Endometrial microvascular endothelial cells (primary cell): ENCODE data around the gene SCGB1D4. TPM values are rescaled to one million over a fixed set of nuclear protein-coding genes. Genes with fewer than 3 reads are reported as not detected.
"Not testable (repeated sequence)": the region's sequence is repeated elsewhere in the genome, so short reads cannot be mapped to it uniquely, and the experiment has no call there.

Experiments used
- in situ Hi-C: cut with HindIII; loops from 2 replicates; pipeline ENCODE4 v1.10.0; 2017; ENCODE audit warnings: low sequenced_read_pairs, low pct_unique_long_range_greater_than_20kb; ENCODE audit errors: inconsistent ontology term
- total RNA-seq: library from RNA; depleted of rRNA; stranded (reverse); fragments of >200 nt; gene quantifications from one replicate; pipeline ENCODE4 v1.2.3, GENCODE V29; 2015; ENCODE audit errors: inconsistent ontology term

The SCGB1D4 gene
- total RNA-seq, result not detected

DNA sequence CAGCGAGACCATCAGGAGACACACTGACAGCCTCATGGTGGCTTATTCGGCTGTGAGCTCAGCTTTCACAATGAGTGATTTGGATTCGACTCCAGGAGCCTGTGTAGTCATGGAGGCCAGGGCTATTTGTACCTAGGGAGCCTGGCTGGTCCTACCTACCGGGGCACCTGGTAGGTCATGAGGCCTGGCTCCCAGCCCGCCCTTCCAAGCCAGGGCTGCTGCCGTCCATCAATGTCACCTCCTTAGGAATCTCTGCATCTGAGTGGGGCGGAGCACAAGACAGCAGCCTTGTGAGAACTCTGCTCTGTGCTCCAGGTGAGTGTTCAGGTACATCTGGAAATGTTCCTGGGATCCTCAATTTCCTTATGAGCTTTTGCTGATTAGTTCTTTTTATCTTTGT is at the start of gene SCGB1D4:
TSS of gene SCGB1D4 (minus strand) at position 101 of the 400 bp plus-strand sequence. CDS start at position 36, 65 bp downstream.
- in situ Hi-C loops, result no loop called here

DNA sequence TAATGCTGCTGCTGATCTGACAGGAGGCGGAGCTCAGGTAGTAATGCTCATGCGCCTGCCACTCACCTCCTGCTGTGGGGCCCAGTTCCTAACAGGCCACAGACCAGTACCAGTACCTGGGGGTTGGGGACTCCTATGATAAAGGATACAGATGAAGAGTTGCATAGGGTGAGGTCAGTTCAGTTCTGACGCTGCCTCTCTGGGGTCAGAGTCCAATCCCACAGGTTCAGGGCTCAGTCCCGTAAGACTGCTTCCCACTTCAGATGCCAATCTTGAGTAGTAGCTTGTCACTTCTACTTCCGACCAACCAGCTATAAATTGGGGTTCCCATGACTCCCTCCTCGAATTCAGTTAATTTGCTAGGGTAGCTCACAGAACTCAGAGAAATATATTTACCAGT is 47.0 kb upstream of the SCGB1D4 start:
- in situ Hi-C loops, result no loop called here

- in situ Hi-C loops, result no loop called here
Measured at GRCh38 chr11:62344210-62344609, 45.3 kb upstream of the SCGB1D4 start.

- in situ Hi-C loops, result not testable (repeated sequence)
Measured at GRCh38 chr11:62343646-62344190, 44.8 kb upstream of the SCGB1D4 start.

- in situ Hi-C loops, result no loop called here
Measured at GRCh38 chr11:62341588-62341987, 42.7 kb upstream of the SCGB1D4 start.

GRCh38 chr11:62340269-62340901 is 41.5 kb upstream of the SCGB1D4 start:
- in situ Hi-C loops, result no loop called here

DNA sequence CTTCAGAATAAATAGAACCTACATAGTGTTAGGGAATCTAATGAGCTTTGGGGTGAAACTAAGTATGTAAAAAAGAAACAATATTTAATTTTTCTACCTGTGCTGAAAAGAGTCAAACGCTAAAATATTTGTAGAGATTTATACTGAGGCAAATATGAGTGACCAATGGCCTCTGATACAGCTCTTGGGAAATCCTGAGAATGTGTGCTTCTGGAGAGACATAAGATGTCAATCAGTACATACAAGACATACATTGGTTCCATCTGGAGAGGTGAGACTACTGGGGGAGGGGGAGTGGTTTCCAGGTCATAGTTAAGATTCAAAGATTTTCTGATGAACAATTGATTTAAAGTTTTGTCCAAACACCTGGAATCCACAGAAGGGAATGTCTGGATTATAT is 39.3 kb upstream of the SCGB1D4 start:
- in situ Hi-C loops, result no loop called here

DNA sequence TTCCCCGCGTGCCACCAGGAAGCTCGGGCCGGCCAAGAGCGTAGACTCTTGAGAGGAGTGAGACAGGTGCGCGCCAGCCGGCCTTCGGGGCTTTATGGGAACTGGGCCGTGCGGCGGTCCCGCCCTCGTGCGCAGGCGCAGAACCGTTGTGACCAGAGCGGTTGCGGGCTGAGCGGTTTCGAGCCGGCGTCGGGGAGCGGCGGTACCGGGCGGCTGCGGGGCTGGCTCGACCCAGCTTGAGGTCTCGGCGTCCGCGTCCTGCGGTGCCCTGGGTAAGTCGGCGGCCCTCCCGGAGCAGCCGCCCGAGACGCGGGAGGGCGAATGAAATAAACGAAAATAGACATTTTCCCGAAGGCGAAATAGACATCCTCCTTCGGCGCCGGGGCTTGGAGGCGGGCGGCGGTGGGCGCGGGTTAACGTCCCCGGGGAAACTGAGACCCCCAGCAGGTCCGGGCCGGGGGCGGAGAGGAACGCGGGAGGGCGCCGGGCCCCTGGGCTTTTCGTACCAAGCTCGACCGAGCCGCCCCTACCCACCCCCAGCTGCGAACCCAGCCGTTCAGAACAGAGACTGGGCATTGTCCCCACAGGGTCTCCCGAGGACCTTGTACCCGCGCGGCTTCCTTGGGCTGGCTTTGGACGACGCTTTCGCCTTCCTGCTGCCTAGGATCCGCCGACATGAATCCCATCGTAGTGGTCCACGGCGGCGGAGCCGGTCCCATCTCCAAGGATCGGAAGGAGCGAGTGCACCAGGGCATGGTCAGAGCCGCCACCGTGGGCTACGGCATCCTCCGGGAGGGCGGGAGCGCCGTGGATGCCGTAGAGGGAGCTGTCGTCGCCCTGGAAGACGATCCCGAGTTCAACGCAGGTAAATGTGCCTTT is 38.7 kb upstream of the SCGB1D4 start, which contains the start of gene ASRGL1:
TSS of gene ASRGL1 (plus strand) at position 146 of the 879 bp plus-strand sequence. CDS start at position 676, 530 bp downstream.
- in situ Hi-C loops, result no loop called here

GRCh38 chr11:62336949-62337302 is 38.1 kb upstream of the SCGB1D4 start:
- in situ Hi-C loops, result not testable (repeated sequence)

- in situ Hi-C loops, result no loop called here
Measured at GRCh38 chr11:62333768-62334167, 34.9 kb upstream of the SCGB1D4 start.

- in situ Hi-C loops, result not testable (repeated sequence)
Measured at GRCh38 chr11:62331264-62331663, 32.4 kb upstream of the SCGB1D4 start.

DNA sequence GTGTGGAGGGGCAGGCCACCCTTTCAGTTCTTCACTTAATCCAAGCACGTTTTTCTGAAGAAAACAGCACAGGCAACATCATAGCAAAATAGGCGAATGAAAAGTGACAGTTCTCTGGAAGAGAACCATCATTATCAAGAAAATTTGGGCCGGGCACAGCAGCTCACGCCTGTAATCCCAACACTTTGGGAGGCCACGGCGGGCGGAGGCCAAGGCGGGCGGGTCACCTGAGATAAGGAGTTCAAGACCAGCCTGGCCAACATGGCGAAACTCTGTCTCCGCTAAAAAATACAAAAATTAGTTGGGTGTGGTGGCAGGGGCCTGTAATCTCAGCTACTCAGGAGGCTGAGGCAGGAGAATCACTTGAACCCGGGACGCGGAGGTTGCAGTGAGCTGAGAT is 28.7 kb upstream of the SCGB1D4 start:
- in situ Hi-C loops, result not testable (repeated sequence)

GRCh38 chr11:62326719-62327118 is 27.8 kb upstream of the SCGB1D4 start:
- in situ Hi-C loops, result not testable (repeated sequence)

- in situ Hi-C loops, result not testable (repeated sequence)
Measured at GRCh38 chr11:62325781-62326180, 26.9 kb upstream of the SCGB1D4 start.

- in situ Hi-C loops, result no loop called here
Measured at GRCh38 chr11:62324731-62325556, 26.1 kb upstream of the SCGB1D4 start.

DNA sequence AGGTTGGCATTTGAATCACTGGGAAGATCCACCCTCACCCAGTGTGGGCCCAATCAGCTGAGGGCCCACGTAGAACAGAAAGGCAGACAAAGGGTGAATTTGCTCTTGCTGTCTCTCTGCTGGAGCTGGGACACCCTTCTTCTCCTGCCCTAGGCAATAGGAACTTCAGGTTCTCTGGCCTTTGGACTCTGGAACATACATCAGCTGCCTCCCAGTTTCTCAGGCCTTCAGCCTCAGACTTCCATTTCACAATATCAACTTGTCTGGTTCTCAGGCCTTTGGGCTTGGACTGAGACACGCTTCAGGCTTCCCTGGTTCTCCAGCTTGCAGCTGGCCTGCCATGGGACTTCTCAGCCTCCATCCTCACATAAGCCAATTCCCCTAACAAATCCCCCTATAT is 23.6 kb upstream of the SCGB1D4 start:
- in situ Hi-C loops, result no loop called here

DNA sequence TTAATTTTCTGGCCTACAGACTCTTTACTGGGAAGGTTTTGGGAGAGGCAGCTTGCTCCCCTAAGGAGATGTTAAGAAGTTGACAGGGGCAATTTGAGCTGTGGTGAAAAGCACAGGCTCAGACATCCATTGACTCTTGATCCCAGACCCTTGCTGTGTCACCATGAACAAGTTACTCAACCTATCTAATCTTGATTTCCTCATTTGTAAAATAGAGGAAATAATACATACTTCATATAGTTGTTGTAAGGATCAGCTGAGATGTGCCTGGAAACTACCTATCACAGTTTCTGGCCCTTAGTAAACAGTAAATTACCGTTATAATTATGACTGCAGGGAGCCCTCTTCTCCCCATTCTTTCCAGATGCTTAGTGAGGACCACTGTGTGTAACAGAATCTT is 16.6 kb upstream of the SCGB1D4 start:
- in situ Hi-C loops, result no loop called here

DNA sequence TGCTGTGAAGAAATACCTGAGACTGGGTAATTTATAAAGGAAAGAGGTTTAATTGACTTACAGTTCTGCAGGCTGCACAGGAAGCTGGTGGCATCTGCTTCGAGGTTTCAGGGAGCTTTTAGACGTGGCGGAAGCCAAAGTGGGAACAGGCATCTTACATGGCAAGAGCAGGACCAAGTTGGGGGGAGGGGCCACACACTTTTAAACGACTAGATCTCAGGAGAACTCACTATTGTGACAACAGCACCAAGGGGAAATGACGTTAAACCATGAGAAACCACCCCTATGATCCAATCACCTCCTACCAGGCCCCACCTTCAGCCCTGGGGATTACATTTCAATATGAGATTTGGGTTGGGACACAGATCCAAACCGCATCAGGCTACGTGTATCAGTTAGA is 11.1 kb upstream of the SCGB1D4 start:
- in situ Hi-C loops, result no loop called here

GRCh38 chr11:62307950-62308349 is 9.1 kb upstream of the SCGB1D4 start:
- in situ Hi-C loops, result no loop called here
